AG20443 (cell line): ENCODE data around the gene SSC4D.
"Not testable (repeated sequence)": the region's sequence is repeated elsewhere in the genome, so short reads cannot be mapped to it uniquely, and the experiment has no call there.

ENCODE experiments used
- DNase-seq: peaks from one replicate; pipeline ENCODE4 v3.0.0; 2012; ENCODE audit warnings: low spot score, mixed read lengths

The SSC4D gene

GRCh38 chr7:76383089-76383944 lies 26.2 kb downstream of the SSC4D start:
- DNase-seq = no peak

- no peak for DNase-seq
These were observed 27.7 kb downstream of the SSC4D start for GRCh38 chr7:76381814-76382213.

GRCh38 chr7:76380623-76380966 lies 28.9 kb downstream of the SSC4D start:
- DNase-seq = no peak

- peak; percentile 68 for DNase-seq
These were observed 32.1 kb downstream of the SSC4D start for GRCh38 chr7:76377186-76377918.

- DNase-seq = no peak
These were observed 34.2 kb downstream of the SSC4D start for GRCh38 chr7:76375251-76375650.

- peak; percentile 82 for DNase-seq
These were observed 36.3 kb downstream of the SSC4D start for GRCh38 chr7:76372984-76373833.

GRCh38 chr7:76371396-76371795 lies 38.1 kb downstream of the SSC4D start:
- DNase-seq = no peak

- no peak for DNase-seq
These were observed 40.5 kb downstream of the SSC4D start for GRCh38 chr7:76369018-76369417.

GRCh38 chr7:76368190-76368589 lies 41.3 kb downstream of the SSC4D start:
- no peak for DNase-seq

- peak; percentile 60 for DNase-seq
These were observed 45.3 kb downstream of the SSC4D start for GRCh38 chr7:76364198-76364584.

- DNase-seq = not testable (repeated sequence)
These were observed 45.7 kb downstream of the SSC4D start for GRCh38 chr7:76363754-76364153.

GRCh38 chr7:76359978-76360638 lies 49.4 kb downstream of the SSC4D start:
- no peak for DNase-seq

GRCh38 chr7:76359111-76359977 lies 50.2 kb downstream of the SSC4D start:
- peak; percentile 97 for DNase-seq

- DNase-seq = peak; percentile 94
These were observed 50.9 kb downstream of the SSC4D start, which contains the start of gene YWHAG for GRCh38 chr7:76358481-76359110. Gene YWHAG (minus strand): TSS chr7:76358991. CDS start chr7:76358808, 183 bp downstream.

GRCh38 chr7:76358011-76358480 lies 51.5 kb downstream of the SSC4D start:
- peak; percentile 47 for DNase-seq

- no peak for DNase-seq
These were observed 52.0 kb downstream of the SSC4D start for GRCh38 chr7:76357475-76358010.

- no peak for DNase-seq
These were observed 52.7 kb downstream of the SSC4D start for GRCh38 chr7:76356823-76357222.

GRCh38 chr7:76356115-76356514 lies 53.4 kb downstream of the SSC4D start:
- DNase-seq = no peak

GRCh38 chr7:76354981-76355730 lies 54.3 kb downstream of the SSC4D start:
- DNase-seq = no peak
